ENCODE data around the gene GPR143.

GPR143 gene

GRCh38 chrX:9681422-9681821 is 84.2 kb downstream of the GPR143 start (continued):
- TF ChIP-seq ZNF280D (tag by site-specific recombination; IDR thresholded peaks at IDR 0.05) (no peak), ZNF132 (tag by site-specific recombination; IDR thresholded peaks at IDR 0.05; ENCODE audit: borderline replicate concordance) (no peak), ZNF146 (tag by site-specific recombination; IDR thresholded peaks at IDR 0.05) (no peak)

- TF ChIP-seq, protein P1, sequence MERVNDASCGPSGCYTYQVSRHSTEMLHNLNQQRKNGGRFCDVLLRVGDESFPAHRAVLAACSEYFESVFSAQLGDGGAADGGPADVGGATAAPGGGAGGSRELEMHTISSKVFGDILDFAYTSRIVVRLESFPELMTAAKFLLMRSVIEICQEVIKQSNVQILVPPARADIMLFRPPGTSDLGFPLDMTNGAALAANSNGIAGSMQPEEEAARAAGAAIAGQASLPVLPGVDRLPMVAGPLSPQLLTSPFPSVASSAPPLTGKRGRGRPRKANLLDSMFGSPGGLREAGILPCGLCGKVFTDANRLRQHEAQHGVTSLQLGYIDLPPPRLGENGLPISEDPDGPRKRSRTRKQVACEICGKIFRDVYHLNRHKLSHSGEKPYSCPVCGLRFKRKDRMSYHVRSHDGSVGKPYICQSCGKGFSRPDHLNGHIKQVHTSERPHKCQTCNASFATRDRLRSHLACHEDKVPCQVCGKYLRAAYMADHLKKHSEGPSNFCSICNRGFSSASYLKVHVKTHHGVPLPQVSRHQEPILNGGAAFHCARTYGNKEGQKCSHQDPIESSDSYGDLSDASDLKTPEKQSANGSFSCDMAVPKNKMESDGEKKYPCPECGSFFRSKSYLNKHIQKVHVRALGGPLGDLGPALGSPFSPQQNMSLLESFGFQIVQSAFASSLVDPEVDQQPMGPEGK (tag by site-specific recombination; IDR thresholded peaks at IDR 0.05) = no peak
- TF ChIP-seq KLF8 (tag by site-specific recombination; IDR thresholded peaks at IDR 0.05) = no peak
- TF ChIP-seq OSR2 (tag by site-specific recombination; IDR thresholded peaks at IDR 0.05) = no peak
- no peak for TF ChIP-seq YY2 (tag by site-specific recombination; IDR thresholded peaks at IDR 0.05)
- no peak for TF ChIP-seq ZNF112 (tag by site-specific recombination; IDR thresholded peaks at IDR 0.05)
- TF ChIP-seq ZNF785 (tag by site-specific recombination; IDR thresholded peaks at IDR 0.05) = no peak
- no peak for TF ChIP-seq BCL11B (tag by site-specific recombination; IDR thresholded peaks at IDR 0.05; ENCODE audit: low read depth)
- TF ChIP-seq ZNF645 (tag by site-specific recombination; IDR thresholded peaks at IDR 0.05) = no peak
- TF ChIP-seq ZNF654 (tag by site-specific recombination; IDR thresholded peaks at IDR 0.05; ENCODE audit: low read depth) = no peak
- no peak for TF ChIP-seq ZNF600 (tag by site-specific recombination; IDR thresholded peaks at IDR 0.05)
- POLR2A ChIA-PET = no interaction called here
- Histone ChIP-seq H3K9me3 (ENCODE audit: control insufficient read depth, insufficient read depth, low read depth, low read length) (no peaks in the 10 kb centered on the region), H3K4me1 (ENCODE audit: control insufficient read depth, insufficient read depth, low read length) (no peaks in the 10 kb centered on the region), H3K4me3 (ENCODE audit: low read depth, low read length) (no peak overlapping the region), H3K27ac (ENCODE audit: extremely low read depth, low read depth, low read length) (no peak overlapping the region), H3K36me3 (ENCODE audit: control insufficient read depth in 2 of 2, insufficient read depth in 1 of 2, low read length in 2 of 2) (peaks cover 0 to 28% of the 10 kb centered on the region in 2 experiments; a peak in 1 of 3 replicates)
- CTCF ChIA-PET = no interaction called here
Measured at GRCh38 chrX:9681011-9681410, 84.6 kb downstream of the GPR143 start.

DNA sequence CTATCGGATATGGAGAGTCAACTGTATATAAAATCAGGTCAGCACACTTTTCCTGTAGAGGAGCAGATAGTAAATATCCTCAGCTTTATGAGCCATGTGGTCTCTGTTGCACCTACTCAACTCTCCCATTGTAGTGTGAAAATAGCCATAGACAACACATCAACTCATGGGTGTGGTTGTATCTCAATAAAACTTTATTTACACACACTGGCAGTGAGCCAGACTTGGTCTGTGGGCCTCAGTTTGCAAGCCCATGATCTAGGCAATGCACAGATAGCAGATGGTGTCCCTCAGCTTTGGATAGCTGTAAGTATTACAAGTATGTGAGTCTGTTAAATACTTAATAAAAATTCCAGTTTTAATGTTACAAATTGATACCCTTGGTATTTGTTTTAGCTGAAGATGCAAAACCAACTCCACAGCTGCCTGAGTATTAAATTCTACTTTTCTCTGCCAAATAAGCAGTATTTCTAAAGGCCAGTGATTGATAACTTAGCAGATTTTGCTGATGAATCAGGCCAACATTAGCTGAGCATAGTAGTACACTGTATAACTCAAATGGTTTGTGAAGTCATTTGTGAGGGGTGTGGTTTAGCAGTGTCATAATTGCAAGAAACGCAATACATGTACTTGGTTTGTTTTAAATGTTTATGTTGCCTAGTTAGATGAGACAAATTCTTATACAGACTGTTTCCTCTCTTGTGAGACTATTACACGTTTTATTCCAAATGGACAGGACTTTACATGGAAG is 87.3 kb downstream of the GPR143 start:
- Histone ChIP-seq H3K4me3 (ENCODE audit: low read depth, low read length) (no peak overlapping the region), H3K27ac (ENCODE audit: extremely low read depth, low read depth, low read length) (no peak overlapping the region), H3K4me1 (ENCODE audit: control insufficient read depth, insufficient read depth, low read length) (no peaks in the 10 kb centered on the region), H3K9me3 (ENCODE audit: control insufficient read depth, insufficient read depth, low read depth, low read length) (no peaks in the 10 kb centered on the region), H3K36me3 (ENCODE audit: control insufficient read depth in 2 of 2, insufficient read depth in 1 of 2, low read length in 2 of 2) (peaks cover 0 to 16% of the 10 kb centered on the region in 2 experiments; a peak in 1 of 3 replicates)
- TF ChIP-seq ZNF350 (tag by site-specific recombination; IDR thresholded peaks at IDR 0.05) (no peak), ZNF10 (tag by site-specific recombination; IDR thresholded peaks at IDR 0.05) (no peak), ZNF660 (tag by site-specific recombination; IDR thresholded peaks at IDR 0.05) (no peak), KLF16 (tag by site-specific recombination; IDR thresholded peaks at IDR 0.05) (no peak), SCRT1 (tag by site-specific recombination; IDR thresholded peaks at IDR 0.05; ENCODE audit: borderline replicate concordance) (no peak), ZNF529 (tag by site-specific recombination; IDR thresholded peaks at IDR 0.05; ENCODE audit: insufficient replicate concordance) (no peak), ZNF239 (tag by site-specific recombination; IDR thresholded peaks at IDR 0.05) (no peak), ZNF585B (tag by site-specific recombination; IDR thresholded peaks at IDR 0.05) (no peak), ZNF544 (tag by site-specific recombination; IDR thresholded peaks at IDR 0.05) (no peak), ZNF449 (tag by site-specific recombination; IDR thresholded peaks at IDR 0.05) (no peak), ZFP69B (tag by site-specific recombination; IDR thresholded peaks at IDR 0.05) (no peak), ZNF335 (tag by site-specific recombination; conservative IDR thresholded peaks at IDR 0.05) (no peak), ZNF248 (tag by site-specific recombination; IDR thresholded peaks at IDR 0.05) (no peak), MEIS1 (CRISPR knock-in tag; IDR thresholded peaks at IDR 0.05; ENCODE audit: borderline replicate concordance) (no peak)
- POLR2A ChIA-PET = no interaction called here
- CTCF ChIA-PET = interaction anchor here (0.6 to 0.8 kb wide), 2 partner anchors 669 to 1375 kb away, joined by 3 read pairs; no protein-coding TSS in a partner anchor

All from HEK293 (cell line).